Measurements from ENCODE around the gene KRT86.

KRT86 gene

DNA sequence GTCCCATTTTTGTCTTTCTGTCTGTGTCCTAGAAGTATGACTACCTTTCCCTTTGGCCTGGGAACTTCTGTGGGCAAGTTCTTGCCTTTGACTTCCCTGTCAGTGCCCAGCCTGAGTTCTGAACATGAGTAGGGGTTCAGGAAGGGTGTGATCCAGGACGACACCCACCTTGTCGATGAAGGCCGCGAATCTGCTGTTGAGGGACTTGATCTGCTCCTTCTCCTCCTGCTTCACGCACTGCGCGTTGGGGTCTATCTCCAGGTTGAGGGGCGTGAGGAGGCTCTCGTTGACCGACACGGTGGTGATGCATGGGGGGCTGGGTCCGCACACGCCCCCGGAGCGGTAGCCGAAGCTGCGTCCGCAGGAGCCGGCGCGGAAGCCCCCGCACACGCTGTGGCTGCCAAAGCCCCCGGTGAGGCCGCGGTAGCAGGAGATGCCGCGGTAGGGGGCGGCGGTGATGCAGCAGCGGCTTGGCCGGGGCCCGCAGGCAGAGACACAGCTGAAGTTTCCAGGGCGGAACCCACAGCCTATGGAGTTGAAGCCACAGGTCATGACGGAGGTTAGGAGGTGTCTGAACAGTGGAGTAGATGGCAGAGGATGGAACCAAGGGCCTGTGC lies 46.4 kb downstream of the KRT86 start, which contains the start of gene KRT83:
Gene KRT83, minus strand, starts transcription at position 615 of the 617 bp plus-strand sequence. Its CDS starts 63 bp downstream, at position 552.
- TF ChIP-seq, protein P1, sequence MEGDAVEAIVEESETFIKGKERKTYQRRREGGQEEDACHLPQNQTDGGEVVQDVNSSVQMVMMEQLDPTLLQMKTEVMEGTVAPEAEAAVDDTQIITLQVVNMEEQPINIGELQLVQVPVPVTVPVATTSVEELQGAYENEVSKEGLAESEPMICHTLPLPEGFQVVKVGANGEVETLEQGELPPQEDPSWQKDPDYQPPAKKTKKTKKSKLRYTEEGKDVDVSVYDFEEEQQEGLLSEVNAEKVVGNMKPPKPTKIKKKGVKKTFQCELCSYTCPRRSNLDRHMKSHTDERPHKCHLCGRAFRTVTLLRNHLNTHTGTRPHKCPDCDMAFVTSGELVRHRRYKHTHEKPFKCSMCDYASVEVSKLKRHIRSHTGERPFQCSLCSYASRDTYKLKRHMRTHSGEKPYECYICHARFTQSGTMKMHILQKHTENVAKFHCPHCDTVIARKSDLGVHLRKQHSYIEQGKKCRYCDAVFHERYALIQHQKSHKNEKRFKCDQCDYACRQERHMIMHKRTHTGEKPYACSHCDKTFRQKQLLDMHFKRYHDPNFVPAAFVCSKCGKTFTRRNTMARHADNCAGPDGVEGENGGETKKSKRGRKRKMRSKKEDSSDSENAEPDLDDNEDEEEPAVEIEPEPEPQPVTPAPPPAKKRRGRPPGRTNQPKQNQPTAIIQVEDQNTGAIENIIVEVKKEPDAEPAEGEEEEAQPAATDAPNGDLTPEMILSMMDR (conservative IDR thresholded peaks at IDR 0.05; ENCODE audit: low read depth, low read length), result no peak
- H3K4me3 ChIP-seq (ENCODE audit: low read depth, low read length), result no peak within 1 kb of the TSS
- no peak for DNase-seq (ENCODE audit: low read depth)

DNA sequence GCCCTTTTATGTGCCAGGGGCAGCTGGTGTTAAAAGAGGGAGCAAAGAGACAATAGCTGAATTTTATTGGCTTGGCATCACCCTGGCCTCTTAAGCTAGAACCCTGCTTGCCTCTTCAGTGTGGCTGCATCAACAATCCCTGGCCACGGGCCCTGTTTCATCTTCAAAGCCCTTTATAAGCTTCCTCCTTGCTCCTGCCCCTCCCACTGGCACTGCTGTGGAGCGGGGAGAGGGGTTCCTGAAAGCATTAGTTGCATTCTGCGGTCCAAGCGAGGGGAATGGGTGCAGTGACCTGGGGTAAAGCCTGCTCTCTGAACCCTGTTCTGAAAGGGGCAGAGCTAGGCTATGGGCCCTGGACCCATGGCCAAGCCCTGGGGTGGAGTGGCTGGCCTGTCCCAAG lies 47.0 kb downstream of the KRT86 start:
- TF ChIP-seq, protein P1 (conservative IDR thresholded peaks at IDR 0.05; ENCODE audit: low read depth, low read length), result no peak
- no peak for DNase-seq (ENCODE audit: low read depth)
- no peak overlapping the region for H3K4me3 ChIP-seq (ENCODE audit: low read depth, low read length)

DNA sequence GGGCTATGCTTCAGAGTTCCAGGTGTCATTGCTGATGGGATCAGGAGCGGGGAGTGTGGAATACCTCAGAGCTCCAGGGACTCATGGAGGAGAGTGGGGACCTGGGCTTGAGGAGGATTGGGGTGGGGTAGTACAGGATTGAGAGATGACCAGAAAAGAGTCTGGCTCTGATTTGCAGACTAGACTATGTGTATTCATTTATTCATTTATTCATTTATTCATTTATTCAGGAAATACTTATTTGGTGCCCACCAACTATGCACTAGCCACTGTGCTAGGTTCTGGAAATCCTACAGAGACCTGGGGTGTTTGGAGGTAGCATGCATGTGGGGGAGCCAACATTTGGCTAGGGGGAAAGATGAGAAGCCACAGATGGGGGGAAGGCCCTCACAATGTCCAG lies 47.6 kb downstream of the KRT86 start:
- DNase-seq (ENCODE audit: low read depth), result no peak
- TF ChIP-seq, protein P1 (conservative IDR thresholded peaks at IDR 0.05; ENCODE audit: low read depth, low read length), result no peak
- H3K4me3 ChIP-seq (ENCODE audit: low read depth, low read length), result no peak overlapping the region

DNA sequence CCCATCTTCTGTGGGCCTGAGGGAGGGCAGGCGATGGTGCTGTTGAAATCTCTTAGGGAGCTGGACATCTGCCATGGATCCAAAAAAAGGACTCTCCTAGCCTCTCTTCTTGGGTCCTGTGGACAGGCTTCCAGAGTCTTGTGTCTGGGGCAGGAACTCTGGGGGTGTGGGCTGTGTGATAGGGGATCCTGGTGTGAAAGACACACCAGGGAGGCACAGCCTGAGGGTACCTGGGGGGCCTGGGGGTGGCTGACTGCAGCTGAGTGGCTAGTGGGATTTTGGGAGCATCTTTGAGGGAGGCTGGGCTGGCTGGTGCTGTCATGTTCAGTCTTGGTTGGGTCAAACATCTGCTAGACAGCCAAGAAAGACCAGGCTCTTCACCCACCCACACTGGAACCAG lies 48.6 kb downstream of the KRT86 start:
- no peak for DNase-seq (ENCODE audit: low read depth)
- TF ChIP-seq, protein P1 (conservative IDR thresholded peaks at IDR 0.05; ENCODE audit: low read depth, low read length), result no peak
- no peak overlapping the region for H3K4me3 ChIP-seq (ENCODE audit: low read depth, low read length)

DNA sequence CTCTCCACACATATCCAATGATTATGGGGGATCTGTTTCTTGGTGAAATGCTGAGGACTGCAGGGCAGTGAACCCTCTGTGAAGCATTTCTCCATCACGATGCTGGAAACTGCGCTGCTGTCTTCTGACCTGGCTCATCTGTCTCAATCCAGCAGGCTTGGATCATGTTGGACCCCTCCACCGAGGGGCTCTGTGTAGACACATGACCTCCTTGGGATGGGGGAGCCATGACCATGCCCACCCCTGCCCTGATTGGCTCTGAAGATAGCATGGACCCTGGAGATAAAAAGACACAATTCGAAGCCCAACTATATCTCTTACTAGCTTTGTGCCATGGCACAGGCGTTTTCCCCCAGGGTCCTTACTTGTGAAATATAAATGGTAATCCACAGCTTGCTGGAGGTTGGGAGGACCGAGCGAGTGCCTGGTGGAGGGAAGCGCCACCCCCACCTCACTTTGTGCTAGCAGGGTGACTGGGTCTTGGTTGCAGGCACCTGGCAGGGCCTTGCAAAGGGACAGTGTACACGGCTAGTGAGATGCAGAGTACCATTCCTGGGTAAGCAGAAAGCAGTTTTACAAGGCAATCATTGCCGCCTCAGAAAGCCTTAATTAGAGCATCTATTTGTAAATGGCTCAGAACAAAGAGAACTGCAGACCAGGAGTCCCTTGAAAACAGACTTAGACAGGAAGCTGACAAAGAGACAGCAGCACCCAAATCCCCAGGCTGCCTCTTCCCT lies 49.1 kb downstream of the KRT86 start:
- no peak for DNase-seq (ENCODE audit: low read depth)
- H3K4me3 ChIP-seq (ENCODE audit: low read depth, low read length), result no peak overlapping the region
- TF ChIP-seq, protein P1 (conservative IDR thresholded peaks at IDR 0.05; ENCODE audit: low read depth, low read length), result no peak

DNA sequence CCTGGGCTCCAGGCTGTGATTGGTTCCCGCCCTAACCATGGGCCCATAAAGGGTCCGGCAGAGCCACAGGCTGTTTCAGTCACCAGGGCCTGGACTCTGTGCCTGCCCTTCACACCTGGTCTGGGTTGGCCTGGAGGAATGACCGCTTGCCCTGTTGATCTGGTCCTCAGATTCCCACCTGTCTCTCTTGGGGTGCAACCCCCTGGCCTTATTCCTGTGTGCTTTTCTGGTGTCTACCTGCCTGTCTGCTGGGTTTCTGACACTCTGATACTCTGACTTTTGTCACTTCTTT lies 49.7 kb downstream of the KRT86 start:
- TF ChIP-seq, protein P1 (conservative IDR thresholded peaks at IDR 0.05; ENCODE audit: low read depth, low read length), result no peak
- DNase-seq (ENCODE audit: low read depth), result no peak
- H3K4me3 ChIP-seq (ENCODE audit: low read depth, low read length), result no peak overlapping the region

All from choroid plexus epithelial cell (primary cell).